B cell (primary cell): ENCODE results near the gene EXOC3L1.

Experiments used
- EZH2 ChIP-seq: IDR thresholded peaks from 2 replicates; pipeline ENCODE4 v1.6.1; 2012; ENCODE audit warnings: borderline replicate concordance, low read depth, mild to moderate bottlenecking, moderate library complexity, low read length; ENCODE audit not compliant: insufficient read depth, poor library complexity, severe bottlenecking
- TF ChIP-seq, protein P1 (sequence below): fragments of 200-600 bp; IDR thresholded peaks from one replicate; pipeline ENCODE4 v1.8.0; 2022; ENCODE audit warnings: antibody characterized with exemption, mild to moderate bottlenecking

GRCh38 chr16:67147437-67148140 is 42.3 kb downstream of the EXOC3L1 start:
- TF ChIP-seq, protein P1, sequence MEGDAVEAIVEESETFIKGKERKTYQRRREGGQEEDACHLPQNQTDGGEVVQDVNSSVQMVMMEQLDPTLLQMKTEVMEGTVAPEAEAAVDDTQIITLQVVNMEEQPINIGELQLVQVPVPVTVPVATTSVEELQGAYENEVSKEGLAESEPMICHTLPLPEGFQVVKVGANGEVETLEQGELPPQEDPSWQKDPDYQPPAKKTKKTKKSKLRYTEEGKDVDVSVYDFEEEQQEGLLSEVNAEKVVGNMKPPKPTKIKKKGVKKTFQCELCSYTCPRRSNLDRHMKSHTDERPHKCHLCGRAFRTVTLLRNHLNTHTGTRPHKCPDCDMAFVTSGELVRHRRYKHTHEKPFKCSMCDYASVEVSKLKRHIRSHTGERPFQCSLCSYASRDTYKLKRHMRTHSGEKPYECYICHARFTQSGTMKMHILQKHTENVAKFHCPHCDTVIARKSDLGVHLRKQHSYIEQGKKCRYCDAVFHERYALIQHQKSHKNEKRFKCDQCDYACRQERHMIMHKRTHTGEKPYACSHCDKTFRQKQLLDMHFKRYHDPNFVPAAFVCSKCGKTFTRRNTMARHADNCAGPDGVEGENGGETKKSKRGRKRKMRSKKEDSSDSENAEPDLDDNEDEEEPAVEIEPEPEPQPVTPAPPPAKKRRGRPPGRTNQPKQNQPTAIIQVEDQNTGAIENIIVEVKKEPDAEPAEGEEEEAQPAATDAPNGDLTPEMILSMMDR: no peak
- TF ChIP-seq EZH2: no peak
